AG04449 (cell line): Measurements from ENCODE around the gene STK32B.

ENCODE experiments used
- CTCF ChIA-PET: fragments of 350-600 bp; formaldehyde crosslinking; extraction: SDS; loops from one replicate; lab custom pipeline; 2021; ENCODE audit warnings: antibody characterized with exemption; lab: Yijun Ruan, JAX
- POLR2A ChIA-PET: fragments of 400-600, 350-600 bp; formaldehyde crosslinking; extraction: SDS; loops from one replicate; lab custom pipeline; 2020; ENCODE audit warnings: antibody characterized with exemption, inconsistent platforms; lab: Yijun Ruan, JAX
- DNase-seq: peaks from one replicate; pipeline ENCODE4 v3.0.0-alpha.2; 2010; ENCODE audit warnings: low read depth, low spot score
- H3K4me3 ChIP-seq: 2 replicates; pipeline ENCODE4 v1.5.1; 2011; ENCODE audit warnings: low read depth, mild to moderate bottlenecking, control low read depth, low read length
- TF ChIP-seq, protein P1 (sequence below): IDR thresholded peaks from one replicate; pipeline ENCODE4 v1.5.1; 2011; ENCODE audit warnings: mild to moderate bottlenecking, moderate library complexity, low read length, control low read depth, inconsistent platforms; ENCODE audit not compliant: insufficient read depth; ENCODE audit errors: missing control alignments

STK32B gene

DNA sequence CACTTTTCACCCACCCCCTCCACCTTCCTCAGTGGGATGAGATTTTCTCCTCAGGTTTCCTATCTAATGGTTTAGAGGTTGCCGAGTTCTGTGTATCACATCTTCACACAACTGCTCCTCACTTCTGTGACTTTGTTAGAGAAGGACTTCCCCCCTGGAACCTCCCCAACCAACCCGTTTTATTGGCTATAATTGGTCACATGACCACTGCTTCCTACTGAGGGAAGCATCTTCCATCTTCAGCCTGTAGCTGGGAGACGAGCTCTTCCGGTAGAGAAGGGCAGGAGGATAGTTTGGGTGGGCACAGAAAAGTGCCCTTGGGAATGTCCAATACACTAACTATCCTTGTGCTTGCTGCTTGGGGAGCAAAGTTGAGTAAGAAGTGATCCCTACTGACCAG, 90.5 kb downstream of the STK32B start:
- no peak overlapping the region for H3K4me3 ChIP-seq
- DNase-seq: no peak
- TF ChIP-seq, protein P1, sequence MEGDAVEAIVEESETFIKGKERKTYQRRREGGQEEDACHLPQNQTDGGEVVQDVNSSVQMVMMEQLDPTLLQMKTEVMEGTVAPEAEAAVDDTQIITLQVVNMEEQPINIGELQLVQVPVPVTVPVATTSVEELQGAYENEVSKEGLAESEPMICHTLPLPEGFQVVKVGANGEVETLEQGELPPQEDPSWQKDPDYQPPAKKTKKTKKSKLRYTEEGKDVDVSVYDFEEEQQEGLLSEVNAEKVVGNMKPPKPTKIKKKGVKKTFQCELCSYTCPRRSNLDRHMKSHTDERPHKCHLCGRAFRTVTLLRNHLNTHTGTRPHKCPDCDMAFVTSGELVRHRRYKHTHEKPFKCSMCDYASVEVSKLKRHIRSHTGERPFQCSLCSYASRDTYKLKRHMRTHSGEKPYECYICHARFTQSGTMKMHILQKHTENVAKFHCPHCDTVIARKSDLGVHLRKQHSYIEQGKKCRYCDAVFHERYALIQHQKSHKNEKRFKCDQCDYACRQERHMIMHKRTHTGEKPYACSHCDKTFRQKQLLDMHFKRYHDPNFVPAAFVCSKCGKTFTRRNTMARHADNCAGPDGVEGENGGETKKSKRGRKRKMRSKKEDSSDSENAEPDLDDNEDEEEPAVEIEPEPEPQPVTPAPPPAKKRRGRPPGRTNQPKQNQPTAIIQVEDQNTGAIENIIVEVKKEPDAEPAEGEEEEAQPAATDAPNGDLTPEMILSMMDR: no peak
- ChIA-PET CTCF (interaction anchor here (1.0 to 3.0 kb wide), 4 partner anchors 15 to 147 kb away, joined by 3 to 20 read pairs (median 8); partner anchors contain the start of gene STK32B), POLR2A (no interaction called here)

DNA sequence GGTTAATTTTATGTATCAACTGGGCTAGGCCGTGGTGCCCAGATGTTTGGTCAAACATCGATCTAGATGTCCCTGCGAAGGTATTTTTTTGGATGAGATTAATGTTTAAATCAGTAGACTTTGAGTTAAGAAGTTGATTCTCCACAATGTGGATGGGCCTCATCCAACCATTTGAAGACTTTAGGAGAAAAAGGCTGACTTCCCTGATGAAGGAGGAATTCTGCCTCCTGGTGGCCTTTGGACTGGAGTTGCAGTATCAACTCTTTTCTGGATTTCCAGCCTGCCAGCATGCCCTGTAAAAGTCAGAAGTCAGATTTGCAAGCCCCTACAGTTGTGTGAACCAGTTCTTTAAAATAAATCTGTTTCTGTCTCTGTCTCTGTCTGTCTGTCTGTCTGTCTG, 91.4 kb downstream of the STK32B start:
- DNase-seq: no peak
- POLR2A ChIA-PET: no interaction called here
- CTCF ChIA-PET: interaction anchor here (1.0 to 3.0 kb wide), 3 partner anchors 20 to 148 kb away, joined by 4 to 20 read pairs (median 12); partner anchors contain the start of gene STK32B
- H3K4me3 ChIP-seq: no peak overlapping the region
- TF ChIP-seq, protein P1: peak; percentile 54

DNA sequence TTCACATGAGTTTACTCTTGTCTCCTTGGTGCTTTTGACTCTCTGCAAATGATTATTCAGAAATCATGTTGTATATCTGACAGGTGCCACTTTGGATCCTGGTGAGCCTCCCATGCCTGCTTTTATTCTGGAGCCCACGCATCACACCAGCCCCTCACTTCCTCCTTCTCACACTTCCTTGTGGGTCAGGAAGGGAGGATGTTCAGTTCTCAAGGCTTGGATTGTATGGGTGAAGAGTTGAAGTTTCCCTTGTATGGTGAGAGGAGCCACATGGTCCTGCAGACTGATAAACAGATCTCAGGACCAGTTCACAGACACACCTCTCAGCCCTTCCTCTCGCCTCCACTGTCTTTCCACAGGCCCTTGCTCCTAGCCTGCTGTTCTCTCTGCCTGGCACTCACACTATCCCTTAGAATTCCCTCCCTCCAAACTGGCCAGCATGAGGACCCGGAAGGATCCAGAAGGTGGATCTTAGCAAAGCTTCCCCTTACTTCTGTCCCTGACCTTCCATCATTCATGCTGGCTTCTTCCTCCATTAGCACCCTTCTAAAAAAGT, 92.1 kb downstream of the STK32B start:
- TF ChIP-seq, protein P1: no peak
- ChIA-PET POLR2A (no interaction called here), CTCF (interaction anchor here (1.2 to 1.3 kb wide), 2 partner anchors 93 to 147 kb away, joined by 3 read pairs; no protein-coding TSS in a partner anchor)
- H3K4me3 ChIP-seq: no peak overlapping the region
- no peak for DNase-seq

DNA sequence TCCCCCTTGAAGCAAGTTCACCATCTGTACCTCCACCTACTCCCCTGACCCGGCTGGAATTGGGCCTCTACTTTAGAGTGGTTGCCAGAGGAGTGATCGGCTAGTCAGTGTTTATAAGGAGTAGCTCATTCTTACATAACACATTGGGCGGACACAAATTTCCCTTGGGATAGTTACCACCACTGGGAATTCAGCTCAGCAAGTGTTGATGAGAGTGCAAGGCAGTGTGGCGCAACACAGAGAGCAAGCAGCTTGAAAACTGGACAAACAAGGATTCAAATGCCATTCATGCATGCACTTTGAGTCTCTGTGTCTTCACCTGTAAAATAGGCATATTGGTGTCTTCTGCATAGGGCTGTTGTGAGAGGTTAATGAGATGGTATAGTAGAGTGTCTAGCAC, 92.7 kb downstream of the STK32B start:
- POLR2A ChIA-PET: no interaction called here
- no peak for DNase-seq
- no peak overlapping the region for H3K4me3 ChIP-seq
- CTCF ChIA-PET: interaction anchor here (1.2 to 1.3 kb wide), 3 partner anchors 80 to 147 kb away, joined by 3 read pairs; no protein-coding TSS in a partner anchor
- TF ChIP-seq, protein P1: no peak

DNA sequence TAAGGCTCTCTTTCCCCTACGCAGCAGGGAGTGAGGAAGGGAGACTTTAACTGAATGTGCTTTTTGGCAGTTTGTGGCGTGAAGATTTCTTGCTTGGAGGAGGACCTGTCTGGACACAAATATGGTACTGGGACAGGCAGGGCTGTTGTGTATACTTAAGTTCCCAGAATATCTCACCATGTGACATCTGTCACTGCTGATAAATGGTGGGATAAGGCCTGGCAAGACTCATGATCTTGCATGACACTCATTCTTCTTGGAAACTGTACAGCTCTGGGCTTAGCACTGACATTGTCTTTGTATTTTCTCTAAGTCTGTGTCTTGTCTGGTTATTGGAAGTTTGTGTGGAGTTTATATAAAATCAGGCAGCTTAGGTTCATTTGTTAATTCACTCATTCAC, 93.1 kb downstream of the STK32B start:
- TF ChIP-seq, protein P1: no peak
- no peak for DNase-seq
- ChIA-PET POLR2A (no interaction called here), CTCF (interaction anchor here (1.2 to 1.3 kb wide), 3 partner anchors 81 to 148 kb away, joined by 3 read pairs; no protein-coding TSS in a partner anchor)
- H3K4me3 ChIP-seq: no peak overlapping the region

DNA sequence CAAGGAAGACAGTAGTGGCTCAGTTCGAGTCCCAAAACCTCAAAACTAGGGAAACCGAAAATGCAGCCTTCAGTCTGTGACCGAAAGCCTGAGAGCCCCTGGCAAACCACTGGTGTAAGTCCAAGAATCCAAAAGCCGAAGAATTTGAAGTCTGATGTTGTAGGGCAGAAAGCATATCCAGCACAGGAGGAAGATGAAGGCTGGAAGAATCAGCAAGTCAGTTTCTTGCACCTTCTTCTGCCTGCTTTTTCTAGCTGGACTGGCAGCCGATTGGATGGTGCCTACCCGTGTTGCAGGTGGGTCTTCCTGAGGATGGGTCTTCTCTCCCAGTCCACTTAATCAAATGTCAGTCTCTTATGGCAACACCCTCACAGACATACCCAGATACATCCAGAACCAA, 95.0 kb downstream of the STK32B start:
- TF ChIP-seq, protein P1: no peak
- no peak overlapping the region for H3K4me3 ChIP-seq
- no peak for DNase-seq
- ChIA-PET POLR2A (no interaction called here), CTCF (no interaction called here)
